ENCODE measurements around the gene ZNF26.
A peak's percentile ranks its signal among the peaks of the same experiment; 100 is the strongest.
"Not testable (repeated sequence)": the region's sequence is repeated elsewhere in the genome, so short reads cannot be mapped to it uniquely, and the experiment has no call there.

The ZNF26 gene

GRCh38 chr12:132986001-132986884, at the start of gene ZNF26:
Gene ZNF26 (plus strand): TSS chr12:132986367. CDS start chr12:132986841, 474 bp downstream.
- peak; percentile 62 to 96 (median 88) for DNase-seq

- DNase-seq = not testable (repeated sequence)
These were observed 49.2 kb upstream of the ZNF26 start for GRCh38 chr12:132936921-132937320.

- no peak for DNase-seq
These were observed 48.7 kb upstream of the ZNF26 start for GRCh38 chr12:132937476-132937875.

- DNase-seq = not testable (repeated sequence)
These were observed 47.4 kb upstream of the ZNF26 start for GRCh38 chr12:132938807-132939206.

- no peak for DNase-seq
These were observed 46.0 kb upstream of the ZNF26 start for GRCh38 chr12:132940071-132940719.

GRCh38 chr12:132941336-132941954, 44.7 kb upstream of the ZNF26 start:
- DNase-seq = no peak

GRCh38 chr12:132942611-132943010, 43.6 kb upstream of the ZNF26 start:
- no peak for DNase-seq

- DNase-seq = no peak
These were observed 40.4 kb upstream of the ZNF26 start for GRCh38 chr12:132945806-132946205.

GRCh38 chr12:132946246-132946820, 39.8 kb upstream of the ZNF26 start:
- no peak for DNase-seq

- no peak for DNase-seq
These were observed 37.8 kb upstream of the ZNF26 start for GRCh38 chr12:132948146-132949066.

- DNase-seq = no peak
These were observed 36.0 kb upstream of the ZNF26 start for GRCh38 chr12:132949936-132950837.

- no peak for DNase-seq
These were observed 35.2 kb upstream of the ZNF26 start for GRCh38 chr12:132950844-132951535.

- no peak for DNase-seq
These were observed 34.5 kb upstream of the ZNF26 start for GRCh38 chr12:132951649-132952048.

GRCh38 chr12:132952371-132953162, 33.6 kb upstream of the ZNF26 start:
- DNase-seq = no peak

GRCh38 chr12:132953163-132953425, 33.1 kb upstream of the ZNF26 start:
- DNase-seq = no peak

GRCh38 chr12:132953771-132954170, 32.4 kb upstream of the ZNF26 start:
- DNase-seq = no peak

GRCh38 chr12:132954471-132955048, 31.6 kb upstream of the ZNF26 start:
- DNase-seq = no peak
